H1 (cell line): ENCODE measurements around the gene TEDC1. TPM values are rescaled to one million over a fixed set of nuclear protein-coding genes. Genes with fewer than 3 reads are reported as not detected.

Experiments used
- ASH2L ChIP-seq: fragments of 200-600, 300-600 bp; sonication (generic); IDR thresholded peaks from one replicate; pipeline ENCODE4 v1.7.1; 2017; ENCODE audit warnings: low read length
- BCL11A ChIP-seq, 2 experiments: IDR thresholded peaks; one replicate each; pipeline ENCODE4 v1.6.1; 2011; ENCODE audit warnings: low read depth in 2 of 2, low read length in 2 of 2, mild to moderate bottlenecking in 2 of 2
- KDM5A ChIP-seq: fragments of 200-600 bp; IDR thresholded peaks from 2 replicates; pipeline ENCODE4 v1.7.1; 2012; ENCODE audit warnings: mild to moderate bottlenecking, low read length, inconsistent platforms, mixed read lengths
- SP4 ChIP-seq: IDR thresholded peaks from 2 replicates; pipeline ENCODE4 v1.6.1; 2012; ENCODE audit warnings: low read length, inconsistent platforms
- YY1 ChIP-seq: IDR thresholded peaks from 2 replicates; pipeline ENCODE4 v1.6.1; 2011; ENCODE audit warnings: low read depth, mild to moderate bottlenecking, low read length
- polyA plus RNA-seq, 7 experiments: library from polyadenylated mRNA; depleted of rRNA in 3 of 7; stranded (reverse) in 5 of 7; unstranded in 2 of 7; fragments of >200 nt in 5 of 7; fragments of 200-250 nt in 2 of 7; gene quantifications; 1 replicate in 5 of 7; 2 replicates in 1 of 7; 4 replicates in 1 of 7; pipeline versions ENCODE4 v1.2.1 to v1.2.3, GENCODE V29; 2011 to 2013; ENCODE audit warnings: missing spikeins in 2 of 7, mixed read lengths in 2 of 7
- total RNA-seq: library from RNA; stranded (reverse); fragmentation: NEBNext Ultra II Directional; extraction: Animal tissue kit (Norgen Biotek cat#: 25700); gene quantifications from 2 replicates; pipeline ENCODE4 v1.2.1, GENCODE V29; 2021

Gene TEDC1
- total and polyA plus RNA-seq, 2 of the 8 experiments (the other 6 are each of a cell fraction or from before 2014, with no cell fraction given) = 5.6 to 14.8 TPM

DNA sequence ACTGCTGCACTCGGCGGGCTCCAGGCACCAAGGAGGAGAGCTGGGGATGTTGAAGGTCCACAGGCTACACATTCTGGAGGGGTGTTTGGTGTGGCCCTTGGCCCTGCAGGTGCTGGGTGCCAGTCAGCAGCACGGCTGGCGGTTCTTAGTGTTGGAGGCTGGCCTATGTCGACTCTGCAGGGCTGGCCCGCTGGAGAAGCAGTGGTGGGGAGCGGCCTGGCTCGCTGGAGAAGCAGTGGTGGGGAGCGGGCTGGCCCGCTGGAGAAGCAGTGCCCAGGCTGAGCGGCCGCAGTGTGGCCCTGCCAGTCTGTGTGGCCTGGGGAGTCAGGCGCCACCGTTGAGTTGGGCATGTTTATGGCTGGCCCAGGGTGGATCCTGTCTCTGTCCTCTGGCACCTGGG, 44.1 kb upstream of the TEDC1 start (continued):
- no peak for TF ChIP-seq ASH2L
- TF ChIP-seq BCL11A (IDR thresholded peaks at IDR 0.05; ENCODE audit: low read depth in 2 of 2, low read length in 2 of 2) = no peak
- no peak for TF ChIP-seq SP4
- TF ChIP-seq KDM5A = no peak
- TF ChIP-seq YY1 = no peak
